NCI-H2196 (cell line): Measurements from ENCODE around the gene CWC27.

Source experiments
- DNase-seq: peaks from one replicate; lab custom pipeline; 2025; ENCODE audit not compliant: unreplicated experiment; lab: John Stamatoyannopoulos, UW

The CWC27 gene

DNA sequence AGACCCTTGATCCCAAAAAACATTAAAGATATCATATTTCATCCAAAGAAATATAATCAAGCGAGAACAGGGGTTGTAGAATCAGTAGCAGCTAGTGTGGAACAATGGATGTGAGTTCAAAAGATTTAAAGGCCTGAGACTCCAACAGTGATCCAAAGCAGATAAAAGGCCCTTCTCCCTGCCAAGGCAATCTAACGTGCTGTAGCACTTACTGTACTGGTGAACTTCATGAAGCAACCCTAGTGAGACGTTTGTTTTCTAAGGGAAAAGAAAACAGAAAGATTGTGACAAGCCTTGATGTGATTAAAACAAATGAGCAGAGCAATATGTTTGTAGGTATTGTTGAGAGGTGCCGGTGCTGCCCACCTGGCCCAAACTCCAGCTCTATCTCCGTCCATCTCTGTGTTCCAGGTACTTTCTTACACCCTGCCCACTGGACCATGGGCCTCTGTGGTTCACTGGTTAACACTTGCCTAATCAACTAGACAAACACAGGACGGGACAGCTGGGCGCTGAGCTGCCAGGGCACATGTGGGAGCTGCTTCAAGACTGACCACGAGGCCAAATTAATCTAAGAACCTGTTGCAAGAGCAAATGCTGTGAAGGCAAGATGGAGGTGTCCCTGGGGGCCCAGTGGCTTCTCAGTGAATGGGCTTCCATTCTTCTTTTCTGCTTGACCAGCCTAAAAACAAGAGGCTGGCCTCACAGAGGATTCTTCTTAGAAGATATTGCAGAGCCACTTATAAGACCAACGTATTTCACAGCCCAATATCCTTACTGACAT, 265.5 kb downstream of the CWC27 start:
- no peak for DNase-seq

DNA sequence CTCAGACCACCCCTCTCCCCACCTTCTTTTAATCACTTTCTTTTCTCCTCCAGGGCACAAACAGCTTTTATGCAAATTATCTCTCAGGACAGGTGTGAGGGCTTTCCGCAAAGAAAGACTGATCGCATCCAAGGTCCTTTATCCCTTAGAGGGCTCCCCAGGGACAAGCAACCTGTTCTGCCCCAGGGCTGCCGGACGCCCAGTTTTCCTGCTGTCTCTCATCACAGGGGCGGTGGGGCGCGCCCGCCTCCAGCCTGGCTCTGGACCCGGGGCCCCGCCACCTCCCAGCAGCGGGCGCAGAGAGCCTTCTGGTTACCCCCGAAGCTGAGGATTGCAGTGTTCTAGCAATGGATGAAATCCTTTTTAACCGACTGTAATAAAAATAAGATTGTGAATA, 266.1 kb downstream of the CWC27 start:
- no peak for DNase-seq

GRCh38 chr5:65035211-65036206, 266.8 kb downstream of the CWC27 start:
- peak; percentile 53 for DNase-seq

GRCh38 chr5:65037831-65038815, 269.4 kb downstream of the CWC27 start:
- no peak for DNase-seq

DNA sequence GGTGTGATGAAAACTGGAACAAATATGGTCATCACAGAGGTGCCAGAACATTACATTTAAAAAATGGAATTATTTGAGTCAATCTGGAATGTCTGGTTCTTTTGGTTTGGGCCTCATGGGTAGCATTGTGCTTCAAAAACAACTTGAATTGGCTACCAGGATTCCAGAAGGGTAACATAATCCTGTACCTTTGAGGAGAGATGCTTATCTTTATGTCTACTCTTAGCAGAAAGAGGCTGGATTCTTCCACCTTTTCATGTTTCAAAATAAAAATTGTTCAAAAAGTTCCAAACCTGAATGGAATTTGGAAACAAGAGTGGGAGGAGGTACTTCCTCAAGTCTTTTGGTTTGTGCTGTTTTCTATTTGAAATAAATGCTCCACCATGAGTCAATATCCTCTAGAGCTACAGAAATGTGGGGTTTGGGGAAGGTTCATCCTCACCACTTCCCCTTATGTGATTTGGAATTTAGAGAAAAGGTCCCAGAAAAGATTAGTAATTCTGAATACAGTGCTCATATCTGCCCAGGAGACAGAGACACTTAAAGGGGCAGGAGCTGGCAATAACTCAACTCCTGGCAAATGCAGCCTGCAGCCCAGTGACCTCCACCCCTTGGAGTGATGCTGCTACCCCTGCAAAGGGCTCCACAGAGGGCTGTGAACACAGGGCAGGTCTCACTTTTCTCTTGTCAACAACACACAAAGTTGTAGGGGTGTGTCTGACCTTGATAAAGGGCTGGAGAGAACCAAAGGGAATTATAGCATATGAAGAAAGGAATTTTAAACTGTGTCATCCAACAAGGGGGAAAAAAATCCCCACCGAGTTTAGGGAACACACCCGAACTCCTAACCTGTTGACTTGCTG, 272.8 kb downstream of the CWC27 start:
- DNase-seq, result no peak

- no peak for DNase-seq
Observed at GRCh38 chr5:65043843-65044359, 275.2 kb downstream of the CWC27 start.

- no peak for DNase-seq
Observed at GRCh38 chr5:65047225-65047624, 278.5 kb downstream of the CWC27 start.

DNA sequence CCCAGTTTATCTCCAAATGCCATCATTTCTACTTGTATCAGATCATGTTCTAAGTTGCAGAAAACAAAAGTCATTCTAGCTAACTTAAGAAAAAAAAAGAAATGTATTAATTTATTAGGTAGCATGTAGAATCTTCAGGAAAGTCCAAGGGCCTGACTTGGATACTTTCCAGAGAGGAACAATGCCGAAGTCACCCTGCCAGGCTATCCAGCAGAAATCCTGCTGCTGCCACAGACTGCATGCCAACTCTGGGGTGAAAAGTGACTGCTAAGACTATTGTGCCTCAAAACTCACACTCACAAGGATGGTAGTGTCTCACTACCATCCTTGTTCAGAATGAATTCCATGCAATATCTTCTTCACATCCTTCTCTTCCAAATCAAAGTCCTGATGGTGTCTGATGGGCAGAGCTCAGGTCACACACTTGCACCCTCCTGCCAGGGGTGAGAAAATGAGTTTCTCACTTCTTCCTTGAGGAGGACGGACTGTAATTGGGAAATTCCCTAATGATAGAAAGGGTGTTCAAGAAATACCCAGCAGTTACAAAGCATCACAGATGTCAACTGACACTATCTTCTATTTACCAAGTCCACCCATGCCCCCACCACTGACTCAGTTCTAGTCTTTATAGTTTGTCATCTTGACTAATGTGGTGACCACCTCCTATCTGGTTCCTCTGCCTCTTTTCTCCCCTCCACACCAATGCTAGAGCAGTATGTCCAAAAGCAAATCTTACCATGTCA, 279.4 kb downstream of the CWC27 start:
- no peak for DNase-seq

DNA sequence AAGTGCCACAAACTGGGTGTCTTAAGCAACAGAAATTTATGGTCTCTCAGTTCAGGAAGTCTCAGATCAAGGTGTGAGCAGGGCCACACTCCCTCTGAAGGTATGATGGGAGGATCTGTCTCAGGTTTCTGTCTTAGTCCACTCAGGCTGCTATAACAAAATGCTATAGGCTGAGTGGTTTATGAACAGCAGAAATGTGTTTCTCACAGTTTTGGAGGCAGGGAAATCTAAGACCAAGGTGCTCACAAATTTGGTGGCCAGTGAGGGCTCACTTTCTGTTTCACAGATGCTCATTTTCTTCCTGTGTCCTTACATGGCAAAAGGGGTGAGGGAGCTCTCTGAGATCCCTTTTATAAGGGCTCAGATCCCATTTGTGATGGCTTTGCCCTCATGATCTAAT, 281.4 kb downstream of the CWC27 start:
- DNase-seq, result no peak

DNA sequence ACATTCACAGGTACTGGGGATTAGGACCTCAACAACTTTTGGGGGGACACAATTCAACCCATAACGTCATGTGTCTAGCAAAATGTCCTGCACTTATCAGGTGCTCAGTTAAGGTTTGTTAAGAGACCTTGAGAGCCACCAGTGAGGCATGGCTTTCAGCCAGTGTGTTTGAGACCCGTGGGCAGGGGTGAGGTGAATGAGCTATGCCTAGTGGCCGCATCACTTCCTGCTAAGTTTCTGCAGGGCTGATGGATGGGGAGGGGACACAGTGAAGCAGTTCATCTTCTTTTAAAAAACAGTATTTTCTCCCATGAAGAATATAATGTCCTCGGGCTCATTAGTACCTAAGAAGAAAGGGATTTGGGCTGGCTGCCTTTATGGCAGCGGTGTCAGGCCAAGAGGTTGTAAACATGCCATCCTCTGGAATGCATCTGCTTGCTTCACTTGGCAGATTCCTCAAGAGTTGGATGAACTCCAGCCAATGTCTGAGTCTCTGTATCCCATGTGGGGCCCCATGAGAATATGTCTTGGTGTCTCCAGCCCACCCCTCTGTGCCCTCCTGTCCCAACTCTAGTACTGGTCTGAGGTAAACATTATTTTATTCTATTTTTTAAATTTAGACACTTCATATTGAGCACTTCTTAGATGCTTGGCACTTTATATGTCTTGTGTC, 282.2 kb downstream of the CWC27 start:
- DNase-seq, result no peak

DNA sequence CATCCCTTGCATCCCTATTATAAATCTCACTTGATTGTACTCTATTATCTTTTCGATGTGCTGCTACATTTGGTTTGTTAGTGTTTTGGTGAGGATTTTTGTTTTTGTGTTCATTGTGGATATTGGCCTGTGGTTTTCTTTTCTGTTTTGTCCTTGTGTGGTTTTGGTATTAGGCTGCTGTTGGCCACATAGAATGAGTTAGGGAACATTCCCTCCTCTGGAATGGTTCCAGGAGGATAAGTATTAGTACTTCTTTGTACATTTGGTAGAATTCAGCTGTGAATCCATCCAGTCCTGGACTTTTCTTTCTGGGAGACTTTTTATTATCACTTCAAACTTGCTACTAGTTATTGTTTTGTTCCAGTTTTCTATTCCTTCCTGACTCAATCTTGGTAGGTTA, 287.2 kb downstream of the CWC27 start:
- DNase-seq, result no peak

DNA sequence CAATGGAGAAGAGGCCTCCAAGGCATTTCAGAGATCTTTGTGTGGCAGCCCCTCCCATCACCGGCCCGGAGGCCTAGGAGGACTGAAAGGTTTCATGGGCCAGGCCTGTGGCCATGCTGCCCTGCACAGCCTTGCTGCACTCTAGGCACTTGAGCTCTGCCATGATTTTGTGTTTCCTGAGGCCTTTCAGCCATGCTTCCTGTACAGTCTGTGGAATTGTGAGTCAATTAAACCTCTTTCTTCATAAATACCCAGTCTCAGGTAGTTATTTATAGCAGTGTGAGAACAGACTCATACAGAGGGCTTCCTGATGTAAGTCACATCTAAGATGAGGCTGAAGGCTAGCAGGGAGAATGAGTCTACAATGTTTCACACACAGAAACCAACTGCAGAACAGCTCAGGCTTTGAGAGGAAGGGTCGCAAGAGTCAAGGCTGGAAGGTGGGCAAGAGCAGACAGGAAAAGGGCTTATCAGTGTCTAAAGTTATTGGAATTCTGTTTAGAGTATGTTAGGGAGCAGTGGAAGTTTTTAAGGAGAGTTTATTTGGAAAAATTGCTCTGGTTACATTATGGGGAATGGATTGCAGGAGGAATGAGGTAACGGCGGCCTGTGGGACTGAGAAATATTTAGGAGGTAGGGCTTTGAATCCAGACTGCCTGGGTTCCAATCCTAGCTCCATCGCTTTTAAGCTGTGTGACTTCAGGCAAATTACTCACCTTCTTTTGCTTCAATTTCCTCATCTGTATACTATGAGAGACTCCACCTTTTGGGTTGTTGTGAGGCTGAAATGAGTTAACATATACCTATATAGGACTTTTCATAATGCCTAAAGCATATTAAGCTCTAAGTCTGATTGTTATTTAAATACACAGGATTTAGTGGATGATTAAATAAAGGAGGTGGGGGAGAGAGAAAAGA, 291.2 kb downstream of the CWC27 start:
- DNase-seq, result no peak

- DNase-seq, result no peak
Observed at GRCh38 chr5:65061250-65061973, 292.7 kb downstream of the CWC27 start.

GRCh38 chr5:65061974-65062353, 293.2 kb downstream of the CWC27 start:
- DNase-seq, result no peak

- DNase-seq, result no peak
Observed at GRCh38 chr5:65062469-65063083, 293.8 kb downstream of the CWC27 start.

- DNase-seq, result no peak
Observed at GRCh38 chr5:65065001-65065511, 296.3 kb downstream of the CWC27 start.
